Activated naive CD8-positive, alpha-beta T cell treated with anti-CD3 and anti-CD28 coated beads, Interleukin-2, amount 10 ng/mL, durations not matched to agents 7 days and 5 days (primary cell): ENCODE results near the gene SERTAD2. TPM values are rescaled to one million over a fixed set of nuclear protein-coding genes. Genes with fewer than 3 reads are reported as not detected.

Experiments used
- ATAC-seq: fragments of 150-1000 bp; cut with Tn5 transposase; one replicate; pipeline ENCODE4 v1.10.0; 2021; ENCODE audit warnings: low read depth, moderate library complexity
- POLR2A ChIA-PET: fragments of 350-600 bp; sonication (Branson Sonifier 250); formaldehyde crosslinking; loops from one replicate; lab custom pipeline; 2021; ENCODE audit warnings: antibody characterized with exemption; lab: Charles Lee
- DNase-seq: peaks from one replicate; pipeline ENCODE4 v3.0.0; 2021
- H3K27ac Mint-ChIP-seq: one replicate; pipeline ENCODE4 v1.8.0; 2022; ENCODE audit warnings: mild to moderate bottlenecking, mixed read lengths
- H3K27me3 Mint-ChIP-seq: one replicate; pipeline ENCODE4 v1.8.0; 2022; ENCODE audit warnings: mild to moderate bottlenecking, moderate library complexity, mixed read lengths
- H3K36me3 Mint-ChIP-seq: one replicate; pipeline ENCODE4 v1.8.0; 2021; ENCODE audit warnings: mild to moderate bottlenecking, mixed read lengths
- H3K4me1 Mint-ChIP-seq: one replicate; pipeline ENCODE4 v1.8.0; 2021; ENCODE audit warnings: mixed read lengths
- H3K4me3 Mint-ChIP-seq: one replicate; pipeline ENCODE4 v1.8.0; 2022; ENCODE audit warnings: mild to moderate bottlenecking, moderate library complexity, mixed read lengths
- H3K9me3 Mint-ChIP-seq: one replicate; pipeline ENCODE4 v1.8.0; 2021; ENCODE audit warnings: mixed read lengths
- total RNA-seq, 2 experiments: library from RNA; stranded (reverse); gene quantifications; one replicate each; pipeline ENCODE4 v1.2.3, GENCODE V29; 2021

SERTAD2 gene
- total RNA-seq, 2 experiments from 2014 or later, result 27.0 to 27.7 TPM

DNA sequence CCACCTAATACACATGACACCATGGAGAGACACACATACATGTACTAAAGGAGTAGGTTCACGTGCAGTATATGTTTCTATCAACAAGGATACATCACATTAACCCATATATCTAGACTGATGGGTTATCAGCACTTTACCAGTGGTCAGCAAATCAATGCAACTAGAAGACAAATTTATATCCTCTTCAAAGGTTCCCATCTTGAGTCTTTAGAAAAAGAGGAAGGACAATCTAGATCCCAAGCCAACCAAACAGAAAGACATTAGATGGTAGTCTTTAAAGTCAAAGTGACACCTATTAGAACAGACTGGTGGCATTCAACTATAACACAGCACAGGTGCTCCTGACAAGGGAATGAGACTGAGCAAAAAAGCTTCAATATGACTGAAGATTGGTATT is 13.8 kb upstream of the SERTAD2 start:
- Mint-ChIP-seq H3K27me3 (no peaks in the 10 kb centered on the region), H3K27ac (peak overlapping the region; percentile 78), H3K36me3 (peaks cover 11% of the 10 kb centered on the region), H3K4me1 (peaks cover 26% of the 10 kb centered on the region), H3K4me3 (peak overlapping the region; percentile 46), H3K9me3 (no peaks in the 10 kb centered on the region)
- DNase-seq, result no peak
- peak; percentile 22 for ATAC-seq
- POLR2A ChIA-PET, result interaction anchor here (1.6 to 7.3 kb wide), 4 partner anchors 14 to 83 kb away, joined by 5 to 70 read pairs (median 9); partner anchors contain the start of gene SERTAD2

DNA sequence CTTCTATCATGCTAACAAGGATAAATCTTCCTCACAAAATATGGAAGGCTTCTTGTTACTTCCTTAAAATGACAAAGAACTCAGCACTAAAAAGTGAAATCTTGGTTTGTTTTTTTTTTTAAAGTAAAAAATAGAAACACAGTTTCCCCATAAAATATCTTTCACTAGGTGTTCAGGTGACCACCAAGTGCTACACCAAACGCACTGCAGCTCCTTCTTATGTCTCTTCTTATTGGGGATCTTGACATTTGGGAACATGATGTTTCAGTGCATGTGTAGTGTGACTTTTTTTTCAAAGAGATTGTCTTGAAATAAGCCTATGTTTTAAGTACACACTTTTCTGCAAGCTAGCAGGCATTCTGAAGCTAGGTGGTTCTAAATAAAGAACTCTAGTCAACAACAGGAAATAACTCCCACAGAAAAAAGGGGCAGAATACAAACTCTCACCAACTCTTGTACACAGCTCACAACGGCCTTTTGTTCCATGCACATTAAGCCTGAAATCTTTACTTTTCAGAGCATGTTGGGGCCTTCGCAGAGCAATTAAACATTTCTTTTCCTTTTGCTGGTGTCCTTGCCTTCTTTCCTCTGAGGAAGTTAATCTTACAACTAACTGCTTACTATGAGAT is 13.2 kb upstream of the SERTAD2 start:
- no peak for DNase-seq
- Mint-ChIP-seq H3K36me3 (peaks cover 14% of the 10 kb centered on the region), H3K27ac (peak overlapping the region; percentile 78), H3K4me3 (peak overlapping the region; percentile 46), H3K27me3 (no peaks in the 10 kb centered on the region), H3K4me1 (peaks cover 25% of the 10 kb centered on the region), H3K9me3 (no peaks in the 10 kb centered on the region)
- POLR2A ChIA-PET, result interaction anchor here (0.7 to 7.3 kb wide), 5 partner anchors 13 to 83 kb away, joined by 3 to 70 read pairs (median 7); partner anchors contain the start of gene SERTAD2
- ATAC-seq, result peak; percentile 77

DNA sequence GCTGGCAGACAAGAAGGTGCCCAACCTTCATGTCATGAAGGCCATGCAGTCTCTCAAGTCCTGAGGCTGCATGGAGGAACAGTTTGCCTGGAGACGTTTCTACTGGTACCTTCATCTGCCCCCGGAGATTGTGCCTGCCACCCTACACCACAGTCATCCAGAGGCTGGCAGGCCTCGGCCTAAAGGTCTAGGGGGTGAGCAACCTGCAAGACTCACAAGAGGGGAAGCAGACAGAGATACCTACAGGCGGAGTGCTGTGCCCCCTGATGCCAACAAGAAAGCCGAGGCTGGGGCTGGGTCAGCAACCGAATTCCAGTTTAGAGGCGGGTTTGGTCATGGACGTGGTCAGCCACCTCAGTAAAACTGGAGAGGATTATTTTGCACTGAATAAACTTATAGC is 12.0 kb upstream of the SERTAD2 start:
- Mint-ChIP-seq H3K27ac (no peak overlapping the region), H3K4me1 (peaks cover 30% of the 10 kb centered on the region), H3K27me3 (no peaks in the 10 kb centered on the region), H3K9me3 (no peaks in the 10 kb centered on the region), H3K36me3 (peaks cover 12% of the 10 kb centered on the region), H3K4me3 (no peak overlapping the region)
- DNase-seq, result no peak
- POLR2A ChIA-PET, result interaction anchor here (7.3 kb wide), 1 partner anchor 12 kb away, joined by 70 read pairs; the partner anchor contains the start of gene SERTAD2
- no peak for ATAC-seq

DNA sequence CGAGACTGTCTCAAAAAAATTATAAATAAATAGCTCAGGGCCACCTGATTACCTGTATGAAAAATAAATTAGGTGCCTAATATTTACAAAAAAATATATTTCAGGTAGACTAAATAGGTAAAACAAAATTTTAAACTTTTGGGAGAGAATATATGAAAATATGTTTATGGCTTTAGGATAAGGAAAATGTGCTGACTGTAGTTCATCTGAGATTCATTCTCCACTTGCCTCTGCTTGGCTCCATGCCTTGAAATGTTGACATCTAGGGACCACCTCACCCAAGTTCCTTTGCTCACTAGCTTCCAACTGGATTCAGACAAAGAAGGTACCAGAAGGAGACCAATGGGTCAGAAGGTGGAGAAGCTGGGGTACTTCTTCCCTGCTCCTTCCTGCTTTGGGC is 9.7 kb upstream of the SERTAD2 start:
- Mint-ChIP-seq H3K9me3 (no peaks in the 10 kb centered on the region), H3K27ac (no peak overlapping the region)

DNA sequence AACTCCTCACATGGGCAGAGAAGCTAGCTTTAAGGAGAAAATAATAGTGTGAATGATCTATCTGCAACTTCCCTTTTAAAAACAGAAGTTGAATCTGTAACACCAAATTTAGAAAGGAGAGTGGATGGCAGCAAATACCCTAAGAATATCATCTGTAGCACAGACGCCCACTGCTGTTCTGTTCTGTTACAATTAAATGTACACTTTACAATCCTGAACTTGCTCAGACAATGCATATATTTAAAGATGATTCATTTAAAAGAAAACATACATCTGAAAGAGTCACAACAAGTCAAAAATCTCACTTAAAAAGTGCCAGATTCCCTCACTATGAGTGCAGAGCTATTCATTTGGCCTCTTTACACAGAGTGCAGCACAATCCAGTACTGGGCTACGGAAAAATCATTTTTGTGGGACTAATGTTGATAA is 8.0 kb upstream of the SERTAD2 start:
- Mint-ChIP-seq H3K9me3 (no peaks in the 10 kb centered on the region), H3K4me3 (no peak overlapping the region), H3K36me3 (peaks cover 14% of the 10 kb centered on the region), H3K4me1 (peaks cover 27% of the 10 kb centered on the region), H3K27ac (no peak overlapping the region), H3K27me3 (no peaks in the 10 kb centered on the region)
- POLR2A ChIA-PET, result interaction anchor here (7.3 kb wide), 1 partner anchor 8 kb away, joined by 70 read pairs; the partner anchor contains the start of gene SERTAD2
- ATAC-seq (no peak), DNase-seq (no peak)

More for the DNA sequence above, 9.7 kb upstream of the SERTAD2 start:
- peaks cover 14% of the 10 kb centered on the region for H3K36me3 Mint-ChIP-seq
- POLR2A ChIA-PET, result interaction anchor here (0.6 to 7.3 kb wide), 4 partner anchors 10 to 964 kb away, joined by 3 to 70 read pairs (median 5); partner anchors contain the start of gene SERTAD2
- no peak overlapping the region for H3K4me3 Mint-ChIP-seq
- H3K4me1 Mint-ChIP-seq, result peaks cover 36% of the 10 kb centered on the region
- no peak for DNase-seq
- no peaks in the 10 kb centered on the region for H3K27me3 Mint-ChIP-seq
- no peak for ATAC-seq

DNA sequence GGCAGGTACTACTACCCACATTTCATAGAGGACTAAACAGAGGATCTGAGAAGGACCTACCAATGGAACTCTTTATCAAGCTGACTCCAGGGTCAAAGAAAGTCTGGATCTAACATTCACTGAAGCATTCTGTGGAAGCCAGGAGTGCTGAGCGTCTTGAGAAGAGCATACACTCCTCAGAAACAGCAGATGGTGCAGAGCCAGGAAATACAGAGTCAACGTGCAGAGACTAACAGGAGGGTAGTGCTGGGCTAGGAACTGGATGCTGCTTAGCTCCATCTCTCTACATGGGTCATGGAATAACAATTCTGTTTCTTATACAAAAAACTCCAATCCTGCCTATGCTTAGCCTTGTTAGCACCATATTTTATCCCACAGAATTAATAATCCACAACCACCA is 5.5 kb upstream of the SERTAD2 start:
- H3K9me3 Mint-ChIP-seq, result no peaks in the 10 kb centered on the region
- POLR2A ChIA-PET, result interaction anchor here (0.5 to 0.7 kb wide), 2 partner anchors 67 to 88 kb away, joined by 3 read pairs; no protein-coding TSS in a partner anchor

DNA sequence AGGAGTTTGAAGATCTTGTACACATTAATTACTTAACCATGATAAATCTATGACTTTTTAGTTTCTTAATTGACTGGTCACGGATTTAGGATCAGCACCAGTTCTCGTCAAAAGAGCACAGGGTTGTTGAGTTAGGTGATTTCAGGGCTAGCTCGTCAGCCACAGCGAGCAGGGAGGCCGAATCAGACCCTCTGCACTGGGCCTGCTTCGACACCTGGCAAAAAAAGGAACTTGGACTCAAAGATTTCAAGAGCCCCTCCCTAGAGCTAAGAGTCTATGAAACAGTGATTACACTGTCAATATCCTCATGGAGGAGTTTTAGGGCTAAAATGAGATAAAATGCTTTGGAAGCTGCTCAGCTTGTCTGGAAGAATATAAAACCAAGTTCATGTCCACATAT is 4.6 kb upstream of the SERTAD2 start:
- no peak for ATAC-seq
- Mint-ChIP-seq H3K9me3 (no peaks in the 10 kb centered on the region), H3K36me3 (peaks cover 8% of the 10 kb centered on the region), H3K27me3 (no peaks in the 10 kb centered on the region), H3K4me3 (no peak overlapping the region), H3K27ac (no peak overlapping the region), H3K4me1 (peaks cover 36% of the 10 kb centered on the region)
- POLR2A ChIA-PET, result interaction anchor here (1.4 kb wide), 1 partner anchor 90 kb away, joined by 3 read pairs; no protein-coding TSS in a partner anchor
- DNase-seq, result no peak

More for the DNA sequence above, 5.5 kb upstream of the SERTAD2 start:
- ATAC-seq (no peak), DNase-seq (no peak)
- Mint-ChIP-seq H3K36me3 (peaks cover 12% of the 10 kb centered on the region), H3K4me1 (peaks cover 41% of the 10 kb centered on the region), H3K4me3 (no peak overlapping the region), H3K27me3 (no peaks in the 10 kb centered on the region), H3K27ac (no peak overlapping the region)

DNA sequence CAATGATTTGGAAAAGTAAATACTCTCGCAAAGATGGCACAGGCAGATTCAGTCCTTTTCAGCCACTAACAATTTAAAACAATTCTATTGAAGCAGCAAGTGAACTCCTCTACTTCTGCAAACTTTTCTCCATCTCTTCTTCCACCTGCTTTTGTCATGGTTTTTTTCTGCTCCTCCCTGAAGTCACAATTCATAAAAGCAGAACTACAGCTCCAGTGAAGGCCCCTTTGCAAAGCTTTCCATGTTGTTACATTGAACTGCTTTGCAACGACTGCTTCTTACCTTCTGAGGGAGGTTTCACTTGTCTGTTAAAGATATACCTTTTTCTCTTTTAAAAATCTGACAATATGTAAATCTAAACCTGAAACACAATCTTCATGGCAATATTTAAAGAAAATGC is 3.7 kb upstream of the SERTAD2 start:
- H3K9me3 Mint-ChIP-seq, result no peaks in the 10 kb centered on the region
- no peak overlapping the region for H3K4me3 Mint-ChIP-seq
- peaks cover 35% of the 10 kb centered on the region for H3K4me1 Mint-ChIP-seq
- no peak for DNase-seq
- H3K36me3 Mint-ChIP-seq, result peaks cover 7% of the 10 kb centered on the region
- no peak overlapping the region for H3K27ac Mint-ChIP-seq
- no peak for ATAC-seq
- H3K27me3 Mint-ChIP-seq, result no peaks in the 10 kb centered on the region
- POLR2A ChIA-PET, result interaction anchor here (0.6 to 1.4 kb wide), 2 partner anchors 15 to 91 kb away, joined by 3 read pairs; no protein-coding TSS in a partner anchor

DNA sequence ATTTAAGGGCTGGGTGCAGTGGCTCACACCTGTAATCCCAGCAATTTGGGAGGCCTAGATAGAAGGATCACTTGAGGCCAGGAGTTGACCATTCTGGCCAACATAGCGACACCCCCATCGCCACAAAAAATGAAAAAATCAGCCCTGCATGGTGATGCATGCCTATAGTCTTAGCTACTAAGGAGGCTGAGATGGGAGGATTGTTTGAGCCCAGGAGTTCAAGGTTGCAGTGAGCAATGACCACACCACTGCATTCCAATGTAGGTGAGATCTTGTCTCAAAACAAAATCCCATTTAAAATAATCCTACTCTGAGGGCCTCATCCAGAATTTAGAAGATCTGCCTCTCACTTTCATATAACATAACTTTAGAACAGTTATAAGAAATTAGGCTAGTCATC is 2.7 kb upstream of the SERTAD2 start:
- Mint-ChIP-seq H3K36me3 (peaks cover 6% of the 10 kb centered on the region), H3K27me3 (no peaks in the 10 kb centered on the region), H3K27ac (no peak overlapping the region), H3K4me3 (no peak overlapping the region), H3K4me1 (peaks cover 40% of the 10 kb centered on the region), H3K9me3 (no peaks in the 10 kb centered on the region)
- DNase-seq, result no peak
- ATAC-seq, result no peak
- POLR2A ChIA-PET, result interaction anchor here (0.5 to 8.9 kb wide), 5 partner anchors 8 to 563 kb away, joined by 3 to 137 read pairs (median 52); no protein-coding TSS in a partner anchor

DNA sequence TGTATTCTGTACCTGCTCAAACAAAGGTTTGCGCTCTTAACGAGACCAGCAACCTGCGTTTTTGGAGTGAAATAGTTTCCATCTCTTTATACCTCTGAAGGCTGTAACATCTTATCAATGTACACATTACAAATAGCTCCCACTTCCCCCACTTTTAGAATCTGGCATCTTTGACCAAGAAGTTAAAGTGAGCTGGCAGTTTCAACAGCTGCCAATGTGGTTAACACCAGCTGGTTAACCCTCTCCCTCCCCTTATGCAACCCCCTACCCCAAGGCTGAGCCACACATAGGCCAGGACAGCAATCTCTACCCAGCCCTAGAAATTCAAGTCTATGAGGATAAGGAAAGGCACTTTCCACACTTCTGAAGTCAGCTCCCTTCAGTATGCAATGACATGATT is 2.2 kb upstream of the SERTAD2 start:
- Mint-ChIP-seq H3K36me3 (peaks cover 6% of the 10 kb centered on the region), H3K4me3 (peak overlapping the region; percentile 85), H3K27ac (peak overlapping the region; percentile 47), H3K4me1 (peaks cover 44% of the 10 kb centered on the region), H3K27me3 (no peaks in the 10 kb centered on the region), H3K9me3 (no peaks in the 10 kb centered on the region)
- POLR2A ChIA-PET, result interaction anchor here (0.5 to 8.9 kb wide), 10 partner anchors 9 to 814 kb away, joined by 3 to 137 read pairs (median 4); partner anchors contain the start of gene UGP2
- DNase-seq (no peak), ATAC-seq (no peak)

DNA sequence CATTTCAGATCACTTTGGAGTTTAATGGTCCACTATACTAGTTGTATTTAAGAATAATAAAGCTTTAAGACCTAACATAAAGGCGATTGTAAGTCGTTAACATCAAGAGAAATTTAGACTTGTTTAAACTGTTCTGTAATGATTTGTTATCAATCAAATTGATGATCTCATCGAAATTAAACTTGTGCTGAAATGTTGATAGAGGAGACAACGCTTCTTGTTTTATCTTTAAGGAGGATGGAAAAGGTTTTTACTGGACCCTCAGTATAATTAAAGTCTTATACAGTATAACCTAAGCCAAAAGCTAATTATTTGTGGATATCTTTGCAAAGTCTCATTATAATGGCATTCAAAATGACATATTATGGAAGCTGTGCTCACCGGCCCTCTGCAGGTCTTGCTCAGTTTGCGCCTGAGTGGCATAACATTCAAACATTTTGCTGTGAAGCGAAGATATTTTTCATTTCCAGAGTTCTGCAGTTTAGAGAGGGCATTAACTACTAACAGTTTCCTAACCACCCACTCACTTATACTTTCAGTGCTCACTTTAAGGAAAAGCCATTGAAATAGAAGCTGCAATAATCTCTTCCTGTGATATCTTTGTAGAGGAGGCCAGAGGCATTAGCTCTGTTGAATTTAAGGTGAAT is 1.4 kb upstream of the SERTAD2 start:
- POLR2A ChIA-PET, result interaction anchor here (0.8 to 8.9 kb wide), 12 partner anchors 10 to 814 kb away, joined by 3 to 137 read pairs (median 10); partner anchors contain the start of genes AFTPH and UGP2
- peaks cover 6% of the 10 kb centered on the region for H3K36me3 Mint-ChIP-seq
- DNase-seq (no peak), ATAC-seq (no peak)
- H3K27ac Mint-ChIP-seq, result peak overlapping the region; percentile 73
- H3K9me3 Mint-ChIP-seq, result no peaks in the 10 kb centered on the region
- H3K4me3 Mint-ChIP-seq, result peak overlapping the region; percentile 85
- peaks cover 48% of the 10 kb centered on the region for H3K4me1 Mint-ChIP-seq
- H3K27me3 Mint-ChIP-seq, result no peaks in the 10 kb centered on the region

DNA sequence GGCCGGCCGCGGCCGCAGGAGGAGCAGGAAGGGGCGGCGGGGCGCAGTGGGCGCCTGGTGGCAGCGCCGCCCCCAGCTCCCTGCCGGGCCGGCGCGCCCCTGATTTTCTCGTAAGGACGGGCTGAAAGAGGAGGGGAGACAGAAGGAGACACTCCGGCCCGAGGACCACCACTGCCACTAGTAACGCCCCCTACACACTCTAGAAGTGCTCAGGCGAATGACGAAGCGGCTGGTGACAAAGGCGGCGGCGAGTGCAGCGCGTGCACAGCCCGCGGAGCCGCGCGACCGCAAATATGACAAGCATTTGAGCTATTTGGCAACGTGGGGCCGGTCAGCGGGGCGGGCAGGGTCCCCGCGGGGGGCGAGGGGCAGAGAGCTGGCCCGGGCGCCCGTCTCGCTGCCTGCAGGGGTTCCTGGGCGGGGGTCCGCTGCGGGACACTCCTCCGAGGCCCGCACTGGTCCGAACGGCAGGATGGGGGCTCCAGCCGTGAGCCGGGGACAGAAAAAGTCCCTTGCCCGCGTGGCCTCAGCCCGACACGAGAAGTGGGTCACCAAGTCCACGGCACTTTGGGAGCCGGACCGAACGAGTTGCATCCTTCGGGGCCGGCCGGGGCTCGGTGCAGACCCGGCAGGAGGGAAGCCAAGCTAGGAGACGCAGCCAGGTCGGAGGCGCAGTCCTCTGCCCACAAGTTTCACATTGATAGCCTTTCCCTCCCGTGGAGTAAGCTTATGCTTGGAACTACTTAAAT is 524 bp upstream of the SERTAD2 start:
- no peaks in the 10 kb centered on the region for H3K9me3 Mint-ChIP-seq
- H3K27ac Mint-ChIP-seq, result peak overlapping the region; percentile 90
- DNase-seq (peak; percentile 75), ATAC-seq (peak; percentile 55)
- H3K27me3 Mint-ChIP-seq, result no peaks in the 10 kb centered on the region
- POLR2A ChIA-PET, result interaction anchor here (0.6 to 8.9 kb wide), 26 partner anchors 10 to 573 kb away, joined by 3 to 137 read pairs (median 8); partner anchors contain the start of genes ACTR2 and AFTPH
- H3K36me3 Mint-ChIP-seq, result peaks cover 4% of the 10 kb centered on the region
- H3K4me3 Mint-ChIP-seq, result peak overlapping the region; percentile 85
- peaks cover 51% of the 10 kb centered on the region for H3K4me1 Mint-ChIP-seq
